Liver (tissue), 9 donors: ENCODE measurements around the gene EFHD1. TPM values are rescaled to one million over a fixed set of nuclear protein-coding genes. Genes with fewer than 3 reads are reported as not detected.
"Not testable (repeated sequence)": the region's sequence is repeated elsewhere in the genome, so short reads cannot be mapped to it uniquely, and the experiment has no call there.

ENCODE experiments used
- DNase-seq: peaks from one replicate; pipeline ENCODE4 v3.0.0-alpha.2; 2017; ENCODE audit warnings: low spot score
- H3K27ac ChIP-seq, 2 donors: one replicate each; pipeline ENCODE4 v1.7.0; 2013; ENCODE audit warnings: inconsistent platforms in 2 of 2, low read length in 2 of 2, control low read depth in 1 of 2, low read depth in 1 of 2, mild to moderate bottlenecking in 1 of 2
- H3K27me3 ChIP-seq, 4 donors: one replicate each; pipeline versions ENCODE4 v1.6.1 to v1.7.0; 2013; ENCODE audit warnings: low read length in 3 of 4, inconsistent platforms in 1 of 4, mild to moderate bottlenecking in 1 of 4, moderate library complexity in 1 of 4; ENCODE audit not compliant: control insufficient read depth in 4 of 4, insufficient read depth in 4 of 4
- H3K36me3 ChIP-seq, 4 donors: one replicate each; pipeline versions ENCODE4 v1.6.1 to v1.7.0; 2013; ENCODE audit warnings: low read length in 3 of 4, mild to moderate bottlenecking in 3 of 4, low read depth in 1 of 4, moderate library complexity in 1 of 4; ENCODE audit not compliant: control insufficient read depth in 4 of 4, insufficient read depth in 3 of 4
- H3K4me1 ChIP-seq, 4 donors: one replicate each; pipeline versions ENCODE4 v1.6.1 to v1.7.0; 2013; ENCODE audit warnings: low read length in 3 of 4, mild to moderate bottlenecking in 3 of 4, moderate library complexity in 1 of 4; ENCODE audit not compliant: control insufficient read depth in 4 of 4, insufficient read depth in 4 of 4
- H3K4me3 ChIP-seq, 3 donors: one replicate each; pipeline versions ENCODE4 v1.6.1 to v1.7.0; 2013; ENCODE audit warnings: low read length in 3 of 3, control low read depth in 1 of 3, low read depth in 1 of 3, mild to moderate bottlenecking in 1 of 3
- H3K9ac ChIP-seq, 2 donors: one replicate each; pipeline ENCODE4 v1.7.0; 2013; ENCODE audit warnings: low read length in 2 of 2, mild to moderate bottlenecking in 2 of 2, moderate library complexity in 2 of 2, control low read depth in 1 of 2, low read depth in 1 of 2
- H3K9me3 ChIP-seq, 4 donors: one replicate each; pipeline versions ENCODE4 v1.6.1 to v1.7.0; 2013; ENCODE audit warnings: low read length in 3 of 4; ENCODE audit not compliant: control insufficient read depth in 4 of 4
- EGR1 ChIP-seq, 2 donors: IDR thresholded peaks; 2 replicates each; pipeline ENCODE4 v1.6.1; 2016 to 2018; ENCODE audit warnings: antibody characterized with exemption in 2 of 2, low read depth in 2 of 2
- FOXA1 ChIP-seq: IDR thresholded peaks from 2 replicates; pipeline ENCODE4 v1.6.1; 2016; ENCODE audit warnings: antibody characterized with exemption
- FOXA2 ChIP-seq: IDR thresholded peaks from 2 replicates; pipeline ENCODE4 v1.6.1; 2016; ENCODE audit warnings: antibody characterized with exemption
- GABPA ChIP-seq, 2 donors: IDR thresholded peaks in 1 of 2; conservative IDR thresholded peaks in 1 of 2; 2 replicates each; pipeline ENCODE4 v1.6.1; 2016; ENCODE audit warnings: antibody characterized with exemption in 2 of 2, mild to moderate bottlenecking in 1 of 2, moderate library complexity in 1 of 2
- HNF4A ChIP-seq, 2 donors: conservative IDR thresholded peaks; 2 replicates each; pipeline ENCODE4 v1.6.1; 2016; ENCODE audit warnings: antibody characterized with exemption in 2 of 2, mild to moderate bottlenecking in 2 of 2
- HNF4G ChIP-seq: IDR thresholded peaks from 2 replicates; pipeline ENCODE4 v1.6.1; 2016; ENCODE audit warnings: antibody characterized with exemption
- JUND ChIP-seq, 2 donors: IDR thresholded peaks; 2 replicates each; pipeline ENCODE4 v1.6.1; 2016; ENCODE audit warnings: antibody characterized with exemption in 2 of 2
- NR2F2 ChIP-seq: IDR thresholded peaks from 2 replicates; pipeline ENCODE4 v1.6.1; 2016; ENCODE audit warnings: antibody characterized with exemption
- RAD21 ChIP-seq, 2 donors: IDR thresholded peaks; 2 replicates each; pipeline ENCODE4 v1.6.1; 2016; ENCODE audit warnings: antibody characterized with exemption in 2 of 2, mild to moderate bottlenecking in 2 of 2
- REST ChIP-seq: IDR thresholded peaks from 2 replicates; pipeline ENCODE4 v1.6.1; 2016; ENCODE audit warnings: antibody characterized with exemption, mild to moderate bottlenecking
- RXRA ChIP-seq, 2 donors: IDR thresholded peaks; 2 replicates each; pipeline ENCODE4 v1.6.1; 2017 to 2018; ENCODE audit warnings: antibody characterized with exemption in 2 of 2, mild to moderate bottlenecking in 1 of 2
- SP1 ChIP-seq: IDR thresholded peaks from 2 replicates; pipeline ENCODE4 v1.6.1; 2018; ENCODE audit warnings: antibody characterized with exemption, mild to moderate bottlenecking
- TAF1 ChIP-seq: conservative IDR thresholded peaks from 2 replicates; pipeline ENCODE4 v1.6.1; 2016; ENCODE audit warnings: antibody characterized with exemption, mild to moderate bottlenecking
- YY1 ChIP-seq: IDR thresholded peaks from 2 replicates; pipeline ENCODE4 v1.6.1; 2016; ENCODE audit warnings: antibody characterized with exemption, mild to moderate bottlenecking
- WGBS: extraction: QIAGEN DNeasy Blood & Tissue Kit; methylation state at CpG from one replicate; pipeline ENCODE4 v1.1.7; 2013; 5-methylcytosine and 5-hydroxymethylcytosine counted together
- polyA plus RNA-seq, 2 donors: library from polyadenylated mRNA; stranded (reverse) in 1 of 2; unstranded in 1 of 2; fragments of 200-250 nt in 1 of 2; fragments of >200 nt in 1 of 2; fragmentation: Nextera tagmentation in 1 of 2; extraction: Ambion mirVana in 1 of 2; gene quantifications; one replicate each; pipeline versions ENCODE4 v1.2.1 to v1.2.3, GENCODE V29; 2013 to 2015
- total RNA-seq, 2 donors: library from RNA; depleted of rRNA; stranded (reverse); fragments of >200 nt; gene quantifications; one replicate each; pipeline ENCODE4 v1.2.3, GENCODE V29; 2014
- TF ChIP-seq, protein P1 (sequence below): IDR thresholded peaks from 2 replicates; pipeline ENCODE4 v1.6.1; 2016; ENCODE audit warnings: antibody characterized with exemption
- TF ChIP-seq, protein P2 (sequence below): IDR thresholded peaks from 2 replicates; pipeline ENCODE4 v1.6.1; 2016; ENCODE audit warnings: antibody characterized with exemption
- donor health status: healthy.
- donor health status: healthy.
- donor health status: healthy.
- donor health status: healthy.
- donor health status: healthy.

Gene EFHD1
- total and polyA plus RNA-seq, 4 donors = 3.3 to 28.5 (median 10.3) TPM

DNA sequence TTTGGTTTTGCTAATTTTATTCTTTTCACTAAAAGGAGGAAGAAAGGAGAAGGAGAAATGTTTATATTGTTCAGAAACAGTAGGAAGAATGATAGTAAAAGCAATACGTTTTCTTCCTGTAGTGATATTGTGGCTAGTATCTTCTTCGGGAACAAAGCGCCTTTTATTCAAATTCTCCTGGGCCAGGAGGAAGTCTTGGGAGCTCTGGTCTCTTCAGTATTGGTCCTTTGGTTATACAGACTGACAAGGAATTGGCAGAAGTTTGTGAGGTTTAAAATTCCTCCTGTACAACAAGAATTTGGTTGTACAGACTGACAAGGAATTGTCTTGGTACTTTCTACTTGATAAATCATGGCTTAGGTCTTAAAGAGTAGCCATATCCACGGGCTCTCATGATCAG is 73.7 kb downstream of the EFHD1 start:
- Histone ChIP-seq H3K4me3 (no peak overlapping the region), H3K9ac (no peak overlapping the region), H3K36me3 (peaks cover 5 to 28% (median 12%) of the 10 kb centered on the region in 4 donors), H3K27ac (no peak overlapping the region), H3K4me1 (peaks cover 0 to 4% (median 0%) of the 10 kb centered on the region in 4 donors), H3K27me3 (no peaks in the 10 kb centered on the region), H3K9me3 (no peaks in the 10 kb centered on the region)
- DNase-seq = no peak
- 92% methylated on average over 4 of the region's 4 CpGs for WGBS
- TF ChIP-seq, protein P1, sequence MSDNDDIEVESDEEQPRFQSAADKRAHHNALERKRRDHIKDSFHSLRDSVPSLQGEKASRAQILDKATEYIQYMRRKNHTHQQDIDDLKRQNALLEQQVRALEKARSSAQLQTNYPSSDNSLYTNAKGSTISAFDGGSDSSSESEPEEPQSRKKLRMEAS = no peak
- TF ChIP-seq REST = no peak
- TF ChIP-seq EGR1 (IDR thresholded peaks at IDR 0.05; ENCODE audit: low read depth in 2 of 2) = no peak
- TF ChIP-seq HNF4A (conservative IDR thresholded peaks at IDR 0.05) = no peak
- no peak for TF ChIP-seq FOXA2
- TF ChIP-seq HNF4G = no peak
- TF ChIP-seq JUND (IDR thresholded peaks at IDR 0.05) = no peak
- TF ChIP-seq RAD21 (IDR thresholded peaks at IDR 0.05) = no peak
- no peak for TF ChIP-seq YY1
- TF ChIP-seq, protein P2, sequence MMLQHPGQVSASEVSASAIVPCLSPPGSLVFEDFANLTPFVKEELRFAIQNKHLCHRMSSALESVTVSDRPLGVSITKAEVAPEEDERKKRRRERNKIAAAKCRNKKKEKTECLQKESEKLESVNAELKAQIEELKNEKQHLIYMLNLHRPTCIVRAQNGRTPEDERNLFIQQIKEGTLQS = no peak
- TF ChIP-seq SP1 = no peak
- no peak for TF ChIP-seq FOXA1

GRCh38 chr2:232713505-232713904 is 80.1 kb downstream of the EFHD1 start:
- Histone ChIP-seq H3K36me3 (peaks cover 2 to 5% (median 3%) of the 10 kb centered on the region in 4 donors), H3K4me1 (no peaks in the 10 kb centered on the region), H3K27ac (no peak overlapping the region), H3K4me3 (no peak overlapping the region), H3K9ac (no peak overlapping the region), H3K9me3 (no peaks in the 10 kb centered on the region), H3K27me3 (no peaks in the 10 kb centered on the region)
- TF ChIP-seq HNF4A (conservative IDR thresholded peaks at IDR 0.05) (no peak), YY1 (no peak), JUND (IDR thresholded peaks at IDR 0.05) (no peak), TAF1 (no peak), NR2F2 (no peak)
- TF ChIP-seq, protein P2 = no peak
- DNase-seq = no peak

DNA sequence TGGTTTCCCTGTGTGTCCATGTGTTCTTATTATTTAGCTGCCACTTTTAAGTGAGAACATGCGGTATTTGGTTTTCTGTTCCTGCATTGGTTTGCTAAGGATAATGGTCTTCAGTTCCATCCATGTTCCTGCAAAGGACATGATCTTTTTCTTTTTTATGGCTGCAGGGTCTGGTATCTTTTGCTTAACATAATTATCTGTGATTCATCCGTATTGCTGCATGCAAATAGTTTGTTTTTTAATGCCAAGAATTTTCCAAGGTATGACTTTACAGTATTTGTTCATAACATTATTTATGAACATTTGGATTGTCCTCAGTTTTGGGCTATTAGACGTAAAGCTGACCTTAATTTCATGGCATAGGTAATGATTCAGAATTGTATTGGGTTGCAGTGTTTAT is 81.6 kb downstream of the EFHD1 start:
- Histone ChIP-seq H3K36me3 (peaks cover 0 to 9% (median 4%) of the 10 kb centered on the region in 4 donors), H3K27me3 (no peaks in the 10 kb centered on the region), H3K4me3 (no peak overlapping the region), H3K9me3 (no peaks in the 10 kb centered on the region), H3K27ac (no peak overlapping the region), H3K4me1 (no peaks in the 10 kb centered on the region), H3K9ac (no peak overlapping the region)
- no peak for TF ChIP-seq YY1
- no peak for TF ChIP-seq NR2F2
- TF ChIP-seq GABPA (IDR thresholded peaks at IDR 0.05 in 1 of 2, conservative IDR thresholded peaks at IDR 0.05 in 1 of 2) = no peak
- TF ChIP-seq EGR1 (IDR thresholded peaks at IDR 0.05; ENCODE audit: low read depth in 2 of 2) = no peak
- no peak for TF ChIP-seq JUND (IDR thresholded peaks at IDR 0.05)
- no peak for TF ChIP-seq RXRA (IDR thresholded peaks at IDR 0.05)
- TF ChIP-seq REST = no peak
- TF ChIP-seq RAD21 (IDR thresholded peaks at IDR 0.05) = no peak
- TF ChIP-seq FOXA1 = no peak
- no peak for TF ChIP-seq SP1
- WGBS = 92% methylated on average over 3 of the region's 3 CpGs
- no peak for DNase-seq

DNA sequence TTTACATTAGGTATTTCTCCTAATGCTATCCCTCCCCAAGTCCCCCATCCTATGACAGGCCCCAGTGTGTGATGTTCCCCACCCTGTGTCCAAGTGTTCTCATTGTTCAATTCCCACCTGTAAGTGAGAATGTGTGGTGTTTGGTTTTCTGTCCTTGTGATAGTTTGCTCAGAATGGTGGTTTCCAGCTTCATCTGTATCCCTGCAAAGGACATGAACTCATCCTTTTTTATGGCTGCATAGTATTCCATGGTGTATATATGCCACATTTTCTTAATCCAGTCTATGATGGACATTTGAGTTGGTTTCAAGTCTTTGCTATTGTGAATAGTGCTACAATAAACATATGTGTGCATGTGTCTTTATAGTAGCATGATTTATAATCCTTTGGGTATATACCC is 86.7 kb downstream of the EFHD1 start:
- not testable (repeated sequence) for H3K9me3 ChIP-seq, H3K27ac ChIP-seq, H3K27me3 ChIP-seq, H3K4me1 ChIP-seq, DNase-seq, H3K9ac ChIP-seq, H3K4me3 ChIP-seq
- peaks cover 3 to 16% (median 10%) of the 10 kb centered on the region in 4 donors for H3K36me3 ChIP-seq
